ENCODE data around the gene FRK.

FRK gene

DNA sequence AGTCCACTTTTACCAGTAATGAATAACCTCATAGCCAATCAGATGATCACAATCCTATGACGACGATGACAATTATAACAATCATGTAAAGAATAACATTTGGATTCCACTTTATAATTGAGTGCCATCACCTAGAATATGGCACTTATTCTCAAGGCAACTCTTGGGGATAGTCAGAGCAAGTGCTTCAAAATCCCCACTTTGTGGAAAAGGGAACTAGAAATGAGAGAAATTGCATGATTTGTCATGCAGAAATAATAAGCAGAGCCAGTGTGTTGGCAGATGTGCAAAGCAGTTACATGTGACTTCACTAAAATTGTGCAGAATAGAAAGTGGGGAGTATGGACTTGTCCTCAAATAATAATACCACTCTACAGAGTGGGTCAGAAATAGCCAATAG is 41.3 kb downstream of the FRK start:
- H3K4me1 ChIP-seq (ENCODE audit: control insufficient read depth, insufficient read depth, low read depth, low read length) = peaks cover 7% of the 10 kb centered on the region
- no peaks in the 10 kb centered on the region for H3K9me3 ChIP-seq (ENCODE audit: control insufficient read depth, low read length)
- 100% methylated on average over 2 of the region's 2 CpGs for WGBS
- no peak overlapping the region for H2AK5ac ChIP-seq (ENCODE audit: low read length, severe bottlenecking)
- no peak overlapping the region for H3K23ac ChIP-seq (ENCODE audit: low read length in 2 of 2)
- no peak overlapping the region for H3K14ac ChIP-seq (ENCODE audit: low read length in 2 of 2)
- no peak overlapping the region for H3K4me3 ChIP-seq (ENCODE audit: insufficient read depth in 1 of 2, low read depth in 1 of 2, low read length in 2 of 2)
- no peaks in the 10 kb centered on the region for H3K36me3 ChIP-seq (ENCODE audit: control insufficient read depth in 1 of 2, insufficient read depth in 2 of 2, low read depth in 1 of 2, low read length in 2 of 2)
- H4K8ac ChIP-seq (ENCODE audit: low read length) = no peak overlapping the region
- no peak overlapping the region for H2BK15ac ChIP-seq (ENCODE audit: low read depth, poor library complexity, severe bottlenecking)
- peaks cover 6% of the 10 kb centered on the region for H3K79me1 ChIP-seq (replicated peaks; ENCODE audit: low read length, poor library complexity, severe bottlenecking)
- no peak for DNase-seq
- H3K4ac ChIP-seq (ENCODE audit: low read depth in 1 of 2, low read length in 2 of 2) = no peak overlapping the region
- no peak overlapping the region for H2BK12ac ChIP-seq (ENCODE audit: low read length in 2 of 2)
- no peak overlapping the region for H2BK120ac ChIP-seq (ENCODE audit: low read depth, low read length)
- no peak overlapping the region for H4K91ac ChIP-seq (ENCODE audit: low read length)
- H3K27me3 ChIP-seq (ENCODE audit: control insufficient read depth in 1 of 2, insufficient read depth in 1 of 2, low read length in 2 of 2) = no peaks in the 10 kb centered on the region
- H2BK5ac ChIP-seq (ENCODE audit: low read depth, low read length, poor library complexity, severe bottlenecking) = no peak overlapping the region
- H3K9ac ChIP-seq (ENCODE audit: low read length) = no peak overlapping the region
- H3K27ac ChIP-seq (ENCODE audit: low read length, poor library complexity, severe bottlenecking) = no peak overlapping the region
- no peak overlapping the region for H3K4me2 ChIP-seq (ENCODE audit: low read length, poor library complexity, severe bottlenecking)
- no peak overlapping the region for H2AFZ ChIP-seq (ENCODE audit: low read depth, low read length)
- H3K18ac ChIP-seq (ENCODE audit: low read depth in 1 of 2, low read length in 2 of 2) = no peak overlapping the region

DNA sequence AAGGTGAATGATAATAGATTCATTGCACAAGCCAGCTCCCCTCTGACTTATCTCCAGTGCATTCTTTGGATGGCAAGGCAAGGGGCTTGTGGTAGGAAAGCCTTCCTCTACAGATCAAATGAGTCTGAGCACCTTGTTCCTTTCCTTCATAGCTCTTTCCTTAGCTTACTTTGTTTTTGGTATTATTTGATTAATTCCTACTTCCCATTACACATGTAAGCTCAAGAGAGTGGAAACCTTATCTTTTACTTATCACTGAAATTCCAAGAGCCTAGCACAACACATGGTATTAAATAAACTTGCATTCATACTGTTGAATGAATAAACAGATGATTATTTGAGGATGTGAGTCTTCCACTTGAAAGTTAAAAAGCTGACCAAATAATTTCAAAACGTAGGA is 41.7 kb downstream of the FRK start:
- no peak overlapping the region for H2AFZ ChIP-seq (ENCODE audit: low read depth, low read length)
- no peak overlapping the region for H4K91ac ChIP-seq (ENCODE audit: low read length)
- no peak overlapping the region for H2BK12ac ChIP-seq (ENCODE audit: low read length in 2 of 2)
- no peak overlapping the region for H3K18ac ChIP-seq (ENCODE audit: low read depth in 1 of 2, low read length in 2 of 2)
- H3K9ac ChIP-seq (ENCODE audit: low read length) = no peak overlapping the region
- H3K14ac ChIP-seq (ENCODE audit: low read length in 2 of 2) = no peak overlapping the region
- no peaks in the 10 kb centered on the region for H3K27me3 ChIP-seq (ENCODE audit: control insufficient read depth in 1 of 2, insufficient read depth in 1 of 2, low read length in 2 of 2)
- peaks cover 6% of the 10 kb centered on the region for H3K79me1 ChIP-seq (replicated peaks; ENCODE audit: low read length, poor library complexity, severe bottlenecking)
- H3K23ac ChIP-seq (ENCODE audit: low read length in 2 of 2) = no peak overlapping the region
- no peak for DNase-seq
- H3K9me3 ChIP-seq (ENCODE audit: control insufficient read depth, low read length) = no peaks in the 10 kb centered on the region
- no CpG with 5 or more reads among the region's 1 CpG for WGBS
- H3K4me2 ChIP-seq (ENCODE audit: low read length, poor library complexity, severe bottlenecking) = no peak overlapping the region
- H3K36me3 ChIP-seq (ENCODE audit: control insufficient read depth in 1 of 2, insufficient read depth in 2 of 2, low read depth in 1 of 2, low read length in 2 of 2) = no peaks in the 10 kb centered on the region
- H2BK5ac ChIP-seq (ENCODE audit: low read depth, low read length, poor library complexity, severe bottlenecking) = no peak overlapping the region
- no peak overlapping the region for H3K27ac ChIP-seq (ENCODE audit: low read length, poor library complexity, severe bottlenecking)
- no peak overlapping the region for H2AK5ac ChIP-seq (ENCODE audit: low read length, severe bottlenecking)
- H3K4ac ChIP-seq (ENCODE audit: low read depth in 1 of 2, low read length in 2 of 2) = no peak overlapping the region
- peaks cover 7% of the 10 kb centered on the region for H3K4me1 ChIP-seq (ENCODE audit: control insufficient read depth, insufficient read depth, low read depth, low read length)
- H4K8ac ChIP-seq (ENCODE audit: low read length) = no peak overlapping the region
- no peak overlapping the region for H2BK120ac ChIP-seq (ENCODE audit: low read depth, low read length)
- no peak overlapping the region for H3K4me3 ChIP-seq (ENCODE audit: insufficient read depth in 1 of 2, low read depth in 1 of 2, low read length in 2 of 2)
- H2BK15ac ChIP-seq (ENCODE audit: low read depth, poor library complexity, severe bottlenecking) = no peak overlapping the region

DNA sequence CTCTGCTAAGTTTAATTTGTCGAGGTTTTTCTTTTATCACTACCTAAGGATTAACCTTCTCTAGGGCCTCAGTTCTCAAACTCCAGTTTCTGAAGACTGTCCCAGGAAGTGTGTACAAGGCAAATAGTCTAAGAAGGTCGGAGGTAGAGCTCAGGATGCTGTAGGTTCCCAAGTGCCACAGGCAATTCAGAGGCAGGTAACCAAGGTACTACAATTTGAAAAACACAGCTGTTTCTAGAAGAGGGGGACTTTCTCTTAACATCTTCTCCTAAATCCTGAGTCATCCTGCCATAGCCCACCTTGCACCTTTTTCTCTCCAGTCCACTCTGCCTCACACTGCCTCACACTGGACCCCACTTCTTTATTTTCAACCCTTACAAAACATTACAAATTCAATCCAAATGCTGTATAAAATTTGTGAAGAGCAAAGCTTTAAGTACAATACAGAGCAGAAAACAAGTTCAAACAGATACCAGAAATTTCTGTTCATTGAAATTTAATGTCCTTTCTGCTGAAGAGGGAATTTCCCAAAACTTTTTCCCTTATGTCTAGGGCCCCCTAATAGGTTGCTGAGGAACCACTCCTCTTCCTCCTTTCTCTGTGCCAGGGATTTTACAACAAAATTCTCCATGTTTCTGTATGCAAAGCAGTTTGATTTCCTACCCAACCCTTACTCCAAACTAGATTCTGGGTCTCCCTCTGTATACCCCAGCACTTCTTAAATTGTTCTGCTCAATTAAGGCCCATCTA is 43.0 kb downstream of the FRK start:
- H4K8ac ChIP-seq (ENCODE audit: low read length) = no peak overlapping the region
- H3K18ac ChIP-seq (ENCODE audit: low read depth in 1 of 2, low read length in 2 of 2) = no peak overlapping the region
- no peak overlapping the region for H3K9ac ChIP-seq (ENCODE audit: low read length)
- no peak overlapping the region for H3K23ac ChIP-seq (ENCODE audit: low read length in 2 of 2)
- peak overlapping the region; percentile 83 for H3K27ac ChIP-seq (ENCODE audit: low read length, poor library complexity, severe bottlenecking)
- peaks cover 4% of the 10 kb centered on the region for H3K79me1 ChIP-seq (replicated peaks; ENCODE audit: low read length, poor library complexity, severe bottlenecking)
- H2BK12ac ChIP-seq (ENCODE audit: low read length in 2 of 2) = no peak overlapping the region
- peaks cover 7% of the 10 kb centered on the region for H3K4me1 ChIP-seq (ENCODE audit: control insufficient read depth, insufficient read depth, low read depth, low read length)
- no peak overlapping the region for H3K4ac ChIP-seq (ENCODE audit: low read depth in 1 of 2, low read length in 2 of 2)
- H3K4me3 ChIP-seq (ENCODE audit: insufficient read depth in 1 of 2, low read depth in 1 of 2, low read length in 2 of 2) = no peak overlapping the region
- no peak overlapping the region for H2BK15ac ChIP-seq (ENCODE audit: low read depth, poor library complexity, severe bottlenecking)
- H2AK5ac ChIP-seq (ENCODE audit: low read length, severe bottlenecking) = peak overlapping the region; percentile 69
- no peaks in the 10 kb centered on the region for H3K27me3 ChIP-seq (ENCODE audit: control insufficient read depth in 1 of 2, insufficient read depth in 1 of 2, low read length in 2 of 2)
- no peak overlapping the region for H3K14ac ChIP-seq (ENCODE audit: low read length in 2 of 2)
- H4K91ac ChIP-seq (ENCODE audit: low read length) = no peak overlapping the region
- no peak overlapping the region for H2BK120ac ChIP-seq (ENCODE audit: low read depth, low read length)
- no peaks in the 10 kb centered on the region for H3K9me3 ChIP-seq (ENCODE audit: control insufficient read depth, low read length)
- no peak for DNase-seq
- H2AFZ ChIP-seq (ENCODE audit: low read depth, low read length) = no peak overlapping the region
- no peak overlapping the region for H2BK5ac ChIP-seq (ENCODE audit: low read depth, low read length, poor library complexity, severe bottlenecking)
- no peak overlapping the region for H3K4me2 ChIP-seq (ENCODE audit: low read length, poor library complexity, severe bottlenecking)
- 95% methylated on average over 2 of the region's 2 CpGs for WGBS
- H3K36me3 ChIP-seq (ENCODE audit: control insufficient read depth in 1 of 2, insufficient read depth in 2 of 2, low read depth in 1 of 2, low read length in 2 of 2) = no peaks in the 10 kb centered on the region

GRCh38 chr6:116016846-116017545 is 43.7 kb downstream of the FRK start:
- WGBS = 83% methylated on average over 4 of the region's 4 CpGs
- H2BK12ac ChIP-seq (ENCODE audit: low read length in 2 of 2) = peak overlapping the region in 1 of 2 experiments; percentile 51
- no peaks in the 10 kb centered on the region for H3K9me3 ChIP-seq (ENCODE audit: control insufficient read depth, low read length)
- no peak overlapping the region for H2AFZ ChIP-seq (ENCODE audit: low read depth, low read length)
- peaks cover 4% of the 10 kb centered on the region for H3K79me1 ChIP-seq (replicated peaks; ENCODE audit: low read length, poor library complexity, severe bottlenecking)
- H3K4me1 ChIP-seq (ENCODE audit: control insufficient read depth, insufficient read depth, low read depth, low read length) = peaks cover 7% of the 10 kb centered on the region
- H2BK15ac ChIP-seq (ENCODE audit: low read depth, poor library complexity, severe bottlenecking) = no peak overlapping the region
- H2AK5ac ChIP-seq (ENCODE audit: low read length, severe bottlenecking) = peak overlapping the region; percentile 49
- H3K18ac ChIP-seq (ENCODE audit: low read depth in 1 of 2, low read length in 2 of 2) = no peak overlapping the region
- no peaks in the 10 kb centered on the region for H3K27me3 ChIP-seq (ENCODE audit: control insufficient read depth in 1 of 2, insufficient read depth in 1 of 2, low read length in 2 of 2)
- H3K4me3 ChIP-seq (ENCODE audit: insufficient read depth in 1 of 2, low read depth in 1 of 2, low read length in 2 of 2) = no peak overlapping the region
- H3K23ac ChIP-seq (ENCODE audit: low read length in 2 of 2) = no peak overlapping the region
- H3K9ac ChIP-seq (ENCODE audit: low read length) = no peak overlapping the region
- H3K14ac ChIP-seq (ENCODE audit: low read length in 2 of 2) = no peak overlapping the region
- H4K8ac ChIP-seq (ENCODE audit: low read length) = no peak overlapping the region
- H2BK120ac ChIP-seq (ENCODE audit: low read depth, low read length) = no peak overlapping the region
- no peak overlapping the region for H3K4me2 ChIP-seq (ENCODE audit: low read length, poor library complexity, severe bottlenecking)
- H3K36me3 ChIP-seq (ENCODE audit: control insufficient read depth in 1 of 2, insufficient read depth in 2 of 2, low read depth in 1 of 2, low read length in 2 of 2) = no peaks in the 10 kb centered on the region
- no peak overlapping the region for H3K4ac ChIP-seq (ENCODE audit: low read depth in 1 of 2, low read length in 2 of 2)
- H3K27ac ChIP-seq (ENCODE audit: low read length, poor library complexity, severe bottlenecking) = peak overlapping the region; percentile 83
- H4K91ac ChIP-seq (ENCODE audit: low read length) = no peak overlapping the region
- no peak overlapping the region for H2BK5ac ChIP-seq (ENCODE audit: low read depth, low read length, poor library complexity, severe bottlenecking)
- DNase-seq = no peak
